Stomach (tissue), 4 donors: ENCODE measurements around the gene GPR15LG.

Experiments used
- CTCF ChIP-seq, 7 experiments: fragments of 450-650 bp in 4 of 7; fragments of 200-600 bp in 3 of 7; sonication (generic) in 3 of 7; IDR thresholded peaks; one replicate each; pipeline ENCODE4 v1.5.1; 2016 to 2019; ENCODE audit warnings: antibody characterized with exemption in 7 of 7, control low read depth in 2 of 7, mild to moderate bottlenecking in 1 of 7
- POLR2AphosphoS5 ChIP-seq, 3 donors: sonication (generic); formaldehyde crosslinking; IDR thresholded peaks; one replicate each; pipeline ENCODE4 v1.6.1; 2016; ENCODE audit warnings: antibody characterized with exemption in 3 of 3

- TF ChIP-seq POLR2AphosphoS5 (IDR thresholded peaks at IDR 0.05) (no peak), CTCF (IDR thresholded peaks at IDR 0.05) (no peak)
Observed at GRCh38 chr10:84190621-84191020, 17.0 kb downstream of the GPR15LG start.
